Measurements from ENCODE around the gene SYVN1.

GRCh38 chr11:65110354-65110861 lies 23.9 kb downstream of the SYVN1 start:
- TF ChIP-seq POLR2A (IDR thresholded peaks at IDR 0.05) (no peak), CTCF (IDR thresholded peaks at IDR 0.05) (peak; percentile 90 to 99 (median 96))

Data from thyroid gland (tissue), 4 donors.